Ovary (tissue), 3 donors: Measurements from ENCODE around the gene SSBP2.

Source experiments
- CTCF ChIP-seq, 3 donors: fragments of 450-650 bp in 2 of 3; fragments of 200-600 bp in 1 of 3; IDR thresholded peaks; one replicate each; pipeline versions ENCODE4 v1.5.1 to v1.8.0; 2016 to 2022; ENCODE audit warnings: antibody characterized with exemption in 3 of 3, mild to moderate bottlenecking in 1 of 3
- POLR2A ChIP-seq: fragments of 450-650 bp; IDR thresholded peaks from one replicate; pipeline ENCODE4 v1.6.1; 2017; ENCODE audit warnings: antibody characterized with exemption, mild to moderate bottlenecking, moderate library complexity
- donor health status: DM: no; HTN: no; CAD: no.

- TF ChIP-seq CTCF (IDR thresholded peaks at IDR 0.05) (no peak), POLR2A (no peak)
Measured at GRCh38 chr5:81393430-81393782, 357.5 kb downstream of the SSBP2 start.
